DOHH2 (cell line): ENCODE data around the gene DRG2.

ENCODE experiments used
- H3F3A ChIP-seq: fragments of 200-600 bp; sonication (generic), shearing (Covaris generic); 2 replicates; pipeline ENCODE4 v1.6.0; 2016; ENCODE audit warnings: antibody characterized with exemption, mild to moderate bottlenecking; ENCODE audit not compliant: control insufficient read depth, insufficient read depth
- H3K27ac ChIP-seq: fragments of 200-600 bp; sonication (generic); 2 replicates; pipeline ENCODE4 v1.5.1; 2014; ENCODE audit warnings: low read depth, mild to moderate bottlenecking, low read length, moderate library complexity
- H3K27me3 ChIP-seq: fragments of 200-600 bp; sonication (generic); 2 replicates; pipeline ENCODE4 v1.6.1; 2014; ENCODE audit warnings: mild to moderate bottlenecking, low read length, mixed read lengths; ENCODE audit not compliant: control insufficient read depth
- H3K36me3 ChIP-seq: fragments of 200-600 bp; sonication (generic); 2 replicates; pipeline ENCODE4 v1.6.1; 2014; ENCODE audit warnings: mild to moderate bottlenecking, low read length, moderate library complexity, mixed read lengths; ENCODE audit not compliant: control insufficient read depth
- H3K4me1 ChIP-seq: fragments of 200-600 bp; sonication (generic); 2 replicates; pipeline ENCODE4 v1.6.1; 2014; ENCODE audit warnings: mild to moderate bottlenecking, low read length, mixed read lengths; ENCODE audit not compliant: control insufficient read depth
- H3K4me2 ChIP-seq: fragments of 200-600 bp; sonication (generic); 2 replicates; pipeline ENCODE4 v1.6.0; 2014; ENCODE audit warnings: mild to moderate bottlenecking, low read length, moderate library complexity
- H3K4me3 ChIP-seq: fragments of 200-600 bp; sonication (generic); 2 replicates; pipeline ENCODE4 v1.5.1; 2014; ENCODE audit warnings: mild to moderate bottlenecking, low read length, mixed read lengths
- H3K79me2 ChIP-seq: fragments of 200-600 bp; sonication (generic); 2 replicates; pipeline ENCODE4 v1.6.1; 2014; ENCODE audit warnings: mild to moderate bottlenecking, low read length, mixed read lengths; ENCODE audit not compliant: control insufficient read depth
- H3K9me2 ChIP-seq: fragments of 200-600 bp; sonication (generic); replicated peaks from 2 replicates; pipeline ENCODE4 v1.6.1; 2014; ENCODE audit warnings: mild to moderate bottlenecking, low read length, mixed read lengths; ENCODE audit not compliant: control insufficient read depth
- H3K9me3 ChIP-seq: fragments of 200-600 bp; sonication (generic); 2 replicates; pipeline ENCODE4 v1.6.1; 2014; ENCODE audit warnings: antibody characterized with exemption, low read length, mixed read lengths; ENCODE audit not compliant: control insufficient read depth, insufficient read depth
- H4K20me1 ChIP-seq: fragments of 200-600 bp; sonication (generic); 2 replicates; pipeline ENCODE4 v1.6.0; 2014; ENCODE audit warnings: low read depth, mild to moderate bottlenecking, antibody characterized with exemption, low read length, moderate library complexity; ENCODE audit not compliant: control insufficient read depth, insufficient read depth
- CTCF ChIP-seq: fragments of 200-600 bp; sonication (generic); IDR thresholded peaks from one replicate; pipeline ENCODE4 v1.5.1; 2014; ENCODE audit warnings: antibody characterized with exemption, mild to moderate bottlenecking, low read depth, low read length; ENCODE audit not compliant: poor library complexity, severe bottlenecking
- EZH2phosphoT487 ChIP-seq: fragments of 200-600 bp; sonication (generic); IDR thresholded peaks from 2 replicates; pipeline ENCODE4 v1.6.1; 2017; ENCODE audit warnings: borderline replicate concordance, mild to moderate bottlenecking, antibody characterized with exemption, low read length, moderate library complexity, mixed read lengths

DRG2 gene

DNA sequence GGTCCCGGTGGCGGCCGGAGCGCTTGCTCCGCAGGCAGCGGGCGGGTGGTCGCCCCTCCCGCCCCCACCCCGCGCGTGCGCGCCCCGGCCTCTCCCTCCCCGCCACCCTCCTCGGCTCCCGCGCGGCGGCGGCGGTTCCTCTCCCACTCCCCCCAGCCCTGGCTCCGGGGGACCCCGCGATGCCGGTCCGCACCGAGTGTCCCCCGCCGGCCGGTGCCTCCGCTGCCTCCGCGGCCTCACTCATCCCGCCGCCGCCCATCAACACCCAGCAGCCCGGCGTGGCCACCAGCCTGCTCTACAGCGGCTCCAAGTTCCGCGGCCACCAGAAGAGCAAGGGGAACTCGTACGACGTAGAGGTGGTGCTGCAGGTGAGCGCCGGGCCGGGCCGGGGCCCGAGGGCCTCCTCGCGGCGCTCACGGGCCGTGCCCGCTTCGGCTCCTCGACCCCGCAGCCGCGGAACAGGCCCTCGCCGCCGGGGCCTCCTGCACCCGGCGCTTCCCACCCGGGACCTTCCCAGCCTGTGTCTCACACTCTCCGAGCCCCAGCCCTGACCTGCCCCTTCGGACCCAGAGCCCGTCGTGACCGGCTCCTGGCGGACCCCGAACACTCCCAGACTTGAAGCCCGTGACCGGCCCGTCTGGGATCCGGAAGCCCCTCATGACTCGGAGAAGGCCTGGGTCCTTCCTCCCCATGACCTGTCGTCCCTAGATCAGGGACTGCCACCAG lies 48.0 kb upstream of the DRG2 start:
- H3K9me2 ChIP-seq, result no peaks in the 10 kb centered on the region
- TF ChIP-seq CTCF (no peak), EZH2phosphoT487 (no peak)
- H3K4me3 ChIP-seq, result peak overlapping the region; percentile 99
- peaks cover 16% of the 10 kb centered on the region for H3F3A ChIP-seq
- H3K4me1 ChIP-seq, result peaks cover 50% of the 10 kb centered on the region
- no peaks in the 10 kb centered on the region for H3K9me3 ChIP-seq
- peaks cover 13% of the 10 kb centered on the region for H3K36me3 ChIP-seq
- peak overlapping the region; percentile 95 for H3K4me2 ChIP-seq
- no peaks in the 10 kb centered on the region for H3K27me3 ChIP-seq
- H3K27ac ChIP-seq, result peak overlapping the region; percentile 21; the same call in 1 of the 2 replicates
- H4K20me1 ChIP-seq, result no peaks in the 10 kb centered on the region; the same call in 1 of the 2 replicates
- H3K79me2 ChIP-seq, result peaks cover 86% of the 10 kb centered on the region

DNA sequence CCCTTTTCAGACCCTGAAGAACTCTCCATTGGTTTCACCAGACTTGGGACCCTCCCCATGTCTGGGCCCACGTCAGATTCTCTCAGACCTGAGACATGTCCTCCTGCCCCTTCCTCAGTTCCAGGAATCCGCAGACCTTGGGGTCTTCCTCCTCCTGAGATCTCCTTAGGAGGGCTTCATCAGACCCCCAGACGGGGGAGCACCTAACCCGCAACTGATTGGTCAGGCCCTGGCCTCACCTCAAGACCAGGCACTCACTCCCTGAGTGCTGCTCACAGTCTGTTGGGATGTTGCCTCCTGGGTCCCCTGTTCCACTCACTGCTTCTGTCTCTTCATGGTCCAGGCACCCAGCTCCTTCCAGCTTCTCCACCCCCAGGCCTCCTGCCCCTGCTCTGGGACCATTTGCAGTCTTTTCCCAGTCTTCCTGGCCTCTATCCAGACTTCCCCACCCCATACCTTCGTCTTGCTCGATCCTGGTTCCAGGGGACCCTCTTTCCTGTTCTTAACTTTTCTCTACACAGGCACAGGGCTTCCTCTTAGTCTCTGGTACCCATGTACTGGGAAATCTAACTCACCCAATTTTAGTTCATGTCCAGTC lies 47.4 kb upstream of the DRG2 start:
- peak overlapping the region; percentile 95 for H3K4me2 ChIP-seq
- H3F3A ChIP-seq, result peaks cover 14% of the 10 kb centered on the region
- no peaks in the 10 kb centered on the region for H3K27me3 ChIP-seq
- H3K27ac ChIP-seq, result no peak overlapping the region
- peaks cover 20% of the 10 kb centered on the region for H3K36me3 ChIP-seq
- no peaks in the 10 kb centered on the region for H3K9me2 ChIP-seq
- H4K20me1 ChIP-seq, result no peaks in the 10 kb centered on the region; the same call in 1 of the 2 replicates
- no peaks in the 10 kb centered on the region for H3K9me3 ChIP-seq
- peaks cover 45% of the 10 kb centered on the region for H3K4me1 ChIP-seq
- H3K4me3 ChIP-seq, result peak overlapping the region; percentile 99
- TF ChIP-seq EZH2phosphoT487 (no peak), CTCF (no peak)
- peaks cover 79% of the 10 kb centered on the region for H3K79me2 ChIP-seq

DNA sequence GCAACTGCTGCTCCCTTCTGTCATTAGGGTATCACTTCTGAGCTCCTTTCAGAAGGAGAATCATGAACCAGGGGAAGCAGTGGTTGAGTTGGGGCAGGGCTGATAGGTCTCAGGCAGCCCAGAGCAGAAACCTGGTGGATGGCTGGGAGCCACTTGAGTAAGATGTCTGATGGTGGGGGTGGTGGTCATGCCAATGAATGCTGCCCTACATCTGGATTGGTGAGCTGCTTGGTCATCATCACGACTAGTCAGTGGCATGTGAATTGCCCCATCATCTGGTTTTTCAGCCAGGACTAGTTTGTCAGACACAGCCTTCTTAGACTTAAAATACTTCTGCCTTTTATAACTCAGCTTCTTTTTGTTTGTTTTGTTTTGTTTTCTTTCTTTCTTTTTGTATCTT lies 46.0 kb upstream of the DRG2 start:
- H3K9me3 ChIP-seq, result no peaks in the 10 kb centered on the region

More for the DNA sequence above, 46.0 kb upstream of the DRG2 start:
- H3K4me1 ChIP-seq, result peaks cover 45% of the 10 kb centered on the region
- H3K4me3 ChIP-seq, result no peak overlapping the region
- no peaks in the 10 kb centered on the region for H3K27me3 ChIP-seq
- H3F3A ChIP-seq, result peaks cover 7% of the 10 kb centered on the region
- peak overlapping the region; percentile 95; the same call in 1 of the 2 replicates for H3K4me2 ChIP-seq
- TF ChIP-seq CTCF, result no peak
- no peaks in the 10 kb centered on the region for H3K9me2 ChIP-seq
- H3K27ac ChIP-seq, result no peak overlapping the region
- H4K20me1 ChIP-seq, result no peaks in the 10 kb centered on the region
- H3K36me3 ChIP-seq, result peaks cover 31% of the 10 kb centered on the region
- H3K79me2 ChIP-seq, result peaks cover 65% of the 10 kb centered on the region
